Breast epithelium (tissue), 3 donors: ENCODE measurements around the gene FARP2.
"Not testable (repeated sequence)": the region's sequence is repeated elsewhere in the genome, so short reads cannot be mapped to it uniquely, and the experiment has no call there.

ENCODE experiments used
- CTCF ChIP-seq, 3 donors: fragments of 450-650 bp; IDR thresholded peaks; one replicate each; pipeline ENCODE4 v1.5.1; 2016 to 2017; ENCODE audit warnings: antibody characterized with exemption in 3 of 3, mild to moderate bottlenecking in 3 of 3, moderate library complexity in 3 of 3
- POLR2AphosphoS5 ChIP-seq, 3 donors: sonication (generic); formaldehyde crosslinking; IDR thresholded peaks; one replicate each; pipeline ENCODE4 v1.6.1; 2017; ENCODE audit warnings: antibody characterized with exemption in 3 of 3

DNA sequence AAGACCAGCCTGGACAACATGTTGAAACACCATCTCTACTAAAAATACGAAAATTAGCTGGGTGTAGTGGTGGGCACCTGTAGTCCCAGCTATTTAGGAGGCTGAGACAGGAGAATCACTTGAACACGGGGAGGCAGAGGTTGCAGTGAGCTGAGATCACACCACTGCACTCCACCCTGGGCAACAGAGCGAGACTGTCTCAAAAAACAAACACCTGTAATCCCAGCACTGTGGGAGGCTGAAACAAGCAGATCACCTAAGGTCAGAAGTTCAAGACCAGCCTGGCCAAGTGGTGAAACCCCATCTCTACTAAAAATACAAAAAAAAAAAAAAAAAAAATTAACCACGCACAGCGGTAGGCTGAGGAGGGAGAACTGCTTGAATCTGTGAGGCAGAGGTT lies 65.9 kb downstream of the FARP2 start:
- TF ChIP-seq CTCF, POLR2AphosphoS5 (IDR thresholded peaks at IDR 0.05): not testable (repeated sequence)
